Psoas muscle (tissue), 8 donors: ENCODE data around the gene TTLL10. TPM values are rescaled to one million over a fixed set of nuclear protein-coding genes. Genes with fewer than 3 reads are reported as not detected.

Experiments
- ATAC-seq, 4 donors: fragments of 200-7000 bp; cut with Tn5 transposase; one replicate each; pipeline ENCODE4 v1.9.1; 2020; ENCODE audit warnings: moderate library complexity in 3 of 4, mild to moderate bottlenecking in 2 of 4
- DNase-seq, 2 donors: peaks; one replicate each; pipeline ENCODE4 v3.0.0-alpha.2; 2020
- H3K27ac ChIP-seq: fragments of 200-600 bp; one replicate; pipeline ENCODE4 v1.8.0; 2022
- H3K27me3 ChIP-seq, 3 donors: fragments of 200-600 bp in 1 of 3; one replicate each; pipeline versions ENCODE4 v1.6.1 to v1.8.0; 2013 to 2022; ENCODE audit warnings: low read length in 2 of 3, mild to moderate bottlenecking in 2 of 3, moderate library complexity in 1 of 3; ENCODE audit not compliant: insufficient read depth in 3 of 3
- H3K36me3 ChIP-seq, 2 donors: fragments of 200-600 bp in 1 of 2; one replicate each; pipeline versions ENCODE4 v1.6.1 to v1.8.0; 2013 to 2022; ENCODE audit warnings: low read depth in 1 of 2, mild to moderate bottlenecking in 1 of 2, moderate library complexity in 1 of 2; ENCODE audit not compliant: insufficient read depth in 1 of 2
- H3K4me1 ChIP-seq: fragments of 200-600 bp; one replicate; pipeline ENCODE4 v1.8.0; 2022
- H3K4me3 ChIP-seq: fragments of 200-600 bp; one replicate; pipeline ENCODE4 v1.8.0; 2022; ENCODE audit warnings: mild to moderate bottlenecking
- H3K9me3 ChIP-seq: fragments of 200-600 bp; one replicate; pipeline ENCODE4 v1.8.0; 2022
- CTCF ChIP-seq: fragments of 200-600 bp; IDR thresholded peaks from one replicate; pipeline ENCODE4 v1.8.0; 2022; ENCODE audit warnings: antibody characterized with exemption
- WGBS, 3 donors: extraction: QIAGEN DNeasy Blood & Tissue Kit; methylation state at CpG; one replicate each; pipeline versions ENCODE4 v1.1.6 to v1.1.7; 2013; 5-methylcytosine and 5-hydroxymethylcytosine counted together
- intact Hi-C, 2 donors: fragments of 100-400 bp; cut with DNase I; formaldehyde crosslinking; loops; one replicate each; pipeline versions ENCODE4 v1.11.0 to v1.14.2; 2022
- polyA plus RNA-seq, 3 donors: library from polyadenylated mRNA; stranded (reverse); fragments of 200-250 nt; gene quantifications; one replicate each; pipeline ENCODE4 v1.2.3, GENCODE V29; 2013
- total RNA-seq, 4 donors: library from RNA; stranded (reverse); fragmentation: NEBNext Ultra II Directional in 2 of 4; extraction: Animal tissue kit (Norgen Biotek cat#: 25700) in 2 of 4; gene quantifications; one replicate each; pipeline versions ENCODE4 v1.2.1 to v1.2.4, GENCODE V29; 2021 to 2023
- donor health status: healthy with polysubstance abuse.
- donor health status: DM: no; HTN: no; CAD: no; lungs with moderate emphysema.
- donor health status: Bipolar disorder and iron deficiency.
- donor health status: healthy.
- donor health status: DM: yes; HTN: yes; CAD: no.
- donor health status: DM: no; HTN: no; CAD: no.
- donor health status: DM: no; HTN: no; CAD: no.
- donor health status: DM: yes; HTN: yes; CAD: no.

TTLL10 gene
- total and polyA plus RNA-seq, 7 donors: 0.03 to 0.27 (median 0.10) TPM; not detected in 3

GRCh38 chr1:1243807-1244191 is 70.1 kb downstream of the TTLL10 start:
- intact Hi-C loops: no loop called here
- no peak for TF ChIP-seq CTCF
- no peaks in the 10 kb centered on the region for H3K9me3 ChIP-seq
- H3K27me3 ChIP-seq: peaks cover 0 to 33% (median 23%) of the 10 kb centered on the region in 3 donors
- no peak overlapping the region for H3K27ac ChIP-seq
- no peaks in the 10 kb centered on the region for H3K4me1 ChIP-seq
- H3K4me3 ChIP-seq: peak overlapping the region; percentile 44
- 47 to 55% (median 53%) methylated on average over 22 to 23 of the region's 23 CpGs for WGBS, 3 donors
- no peaks in the 10 kb centered on the region for H3K36me3 ChIP-seq
- ATAC-seq (no peak), DNase-seq (no peak)

DNA sequence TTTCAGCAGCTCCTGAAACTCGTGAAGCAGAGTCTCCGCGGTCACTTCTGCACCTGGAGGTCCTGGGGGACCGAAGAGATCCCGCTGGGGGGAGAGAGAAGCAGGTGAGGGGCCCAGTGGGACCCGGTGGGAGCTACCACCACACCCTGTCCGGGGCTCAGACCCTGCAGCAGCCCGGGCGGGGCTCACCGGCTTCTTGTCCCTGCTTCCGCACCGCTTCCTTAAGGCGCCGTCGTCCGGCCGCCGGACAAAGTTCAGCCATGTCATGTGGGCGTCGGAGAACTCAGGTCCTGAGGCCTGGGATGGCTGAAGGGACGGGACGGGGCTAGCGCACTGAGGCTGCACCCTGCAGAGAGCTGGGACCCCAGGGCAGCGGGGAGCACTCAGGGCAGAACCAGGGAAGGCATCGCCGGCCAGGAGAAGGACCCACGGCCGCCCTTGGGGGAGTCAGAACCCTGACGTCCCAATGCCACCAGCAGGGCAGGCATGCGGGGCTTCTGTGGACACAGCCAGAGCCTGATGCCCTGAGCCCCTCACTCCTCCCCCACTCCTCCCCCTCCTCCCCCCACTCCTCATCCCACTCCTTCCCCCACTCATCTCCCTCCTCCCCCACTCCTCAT is 70.6 kb downstream of the TTLL10 start:
- peaks cover 0 to 31% (median 23%) of the 10 kb centered on the region in 3 donors for H3K27me3 ChIP-seq
- H3K4me1 ChIP-seq: no peaks in the 10 kb centered on the region
- no peak for DNase-seq
- H3K4me3 ChIP-seq: peak overlapping the region; percentile 44
- WGBS, 3 donors: 40 to 60% (median 50%) methylated on average over 18 to 30 of the region's 30 CpGs
- H3K27ac ChIP-seq: no peak overlapping the region
- ATAC-seq: peak in 1 of 4 donors; percentile 21
- intact Hi-C loops: no loop called here
- no peak for TF ChIP-seq CTCF
- H3K36me3 ChIP-seq: no peaks in the 10 kb centered on the region
- no peaks in the 10 kb centered on the region for H3K9me3 ChIP-seq

- TF ChIP-seq CTCF: no peak
- H3K27ac ChIP-seq: no peak overlapping the region
- ATAC-seq (no peak), DNase-seq (peak in 1 of 2 donors; percentile 9)
- no peaks in the 10 kb centered on the region for H3K4me1 ChIP-seq
- no peaks in the 10 kb centered on the region for H3K36me3 ChIP-seq
- H3K9me3 ChIP-seq: no peaks in the 10 kb centered on the region
- no peak overlapping the region for H3K4me3 ChIP-seq
- peaks cover 0 to 21% (median 18%) of the 10 kb centered on the region in 3 donors for H3K27me3 ChIP-seq
- intact Hi-C loops: no loop called here
- WGBS, 3 donors: 69 to 80% (median 69%) methylated on average over 13 to 23 of the region's 23 CpGs
These were observed 71.6 kb downstream of the TTLL10 start for GRCh38 chr1:1245178-1245816.

GRCh38 chr1:1245817-1246576 is 72.3 kb downstream of the TTLL10 start:
- DNase-seq: peak in 1 of 2 donors; percentile 9
- WGBS, 3 donors: 31 to 39% (median 36%) methylated on average over 35 to 45 of the region's 45 CpGs
- Histone ChIP-seq H3K4me1 (no peaks in the 10 kb centered on the region), H3K4me3 (no peak overlapping the region), H3K27me3 (peaks cover 0 to 21% (median 18%) of the 10 kb centered on the region in 3 donors), H3K27ac (no peak overlapping the region), H3K36me3 (no peaks in the 10 kb centered on the region), H3K9me3 (no peaks in the 10 kb centered on the region)
- ATAC-seq: peak in 1 of 4 donors; percentile 4
- intact Hi-C loops: no loop called here
- no peak for TF ChIP-seq CTCF
